GM03348 (cell line): ENCODE data around the gene GLA.
A peak's percentile ranks its signal among the peaks of the same experiment; 100 is the strongest.

ENCODE experiments used
- DNase-seq: peaks from one replicate; pipeline ENCODE4 v3.0.0; 2012; ENCODE audit warnings: low spot score

Gene GLA

GRCh38 chrX:101349193-101349562 lies 58.5 kb downstream of the GLA start:
- DNase-seq, result no peak

- peak; percentile 90 for DNase-seq
Measured at GRCh38 chrX:101348452-101349192, 59.1 kb downstream of the GLA start, which contains the start of gene TIMM8A. Gene TIMM8A (minus strand): TSS chrX:101348742. CDS start chrX:101348664, 78 bp downstream.

GRCh38 chrX:101347859-101348451 lies 59.8 kb downstream of the GLA start:
- DNase-seq, result peak; percentile 13
